Urothelium cell line (cell line): Measurements from ENCODE around the gene DNAH8.
"Not testable (repeated sequence)": the region's sequence is repeated elsewhere in the genome, so short reads cannot be mapped to it uniquely, and the experiment has no call there.

ENCODE experiments used
- DNase-seq: peaks from one replicate; pipeline ENCODE4 v3.0.0; 2011; ENCODE audit warnings: low spot score, mixed read lengths
- FAIRE-seq: peaks from 2 replicates; lab custom pipeline; 2011; peaks lifted over from hg19 to GRCh38; lab: Jason Lieb, UNC

DNAH8 gene

GRCh38 chr6:38796437-38796836, 81.3 kb downstream of the DNAH8 start:
- FAIRE-seq, result not testable (repeated sequence)

GRCh38 chr6:38796850-38797249, 81.7 kb downstream of the DNAH8 start:
- FAIRE-seq (no peak), DNase-seq (no peak)

More at GRCh38 chr6:38796437-38796836, 81.3 kb downstream of the DNAH8 start:
- DNase-seq, result not testable (repeated sequence)

DNA sequence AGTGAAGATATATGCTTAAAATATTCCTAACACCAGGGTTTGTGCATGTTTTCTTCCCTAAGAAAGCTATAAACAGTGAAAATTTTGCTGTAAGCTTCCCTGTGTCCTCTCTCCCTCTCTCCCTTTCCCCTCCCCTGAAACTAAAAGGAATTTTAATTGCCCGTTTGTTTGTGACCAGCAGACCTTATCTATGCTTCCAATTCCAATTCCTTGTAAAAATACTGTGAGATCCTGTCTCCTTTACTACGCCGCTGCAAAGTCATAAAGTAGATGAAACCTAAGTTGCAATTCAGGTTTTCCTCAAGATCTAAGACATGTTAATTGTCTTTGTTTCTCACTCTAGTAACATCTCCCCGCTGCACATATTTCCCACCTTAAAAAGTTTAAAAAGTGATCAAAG, 82.3 kb downstream of the DNAH8 start:
- FAIRE-seq (no peak), DNase-seq (no peak)

DNA sequence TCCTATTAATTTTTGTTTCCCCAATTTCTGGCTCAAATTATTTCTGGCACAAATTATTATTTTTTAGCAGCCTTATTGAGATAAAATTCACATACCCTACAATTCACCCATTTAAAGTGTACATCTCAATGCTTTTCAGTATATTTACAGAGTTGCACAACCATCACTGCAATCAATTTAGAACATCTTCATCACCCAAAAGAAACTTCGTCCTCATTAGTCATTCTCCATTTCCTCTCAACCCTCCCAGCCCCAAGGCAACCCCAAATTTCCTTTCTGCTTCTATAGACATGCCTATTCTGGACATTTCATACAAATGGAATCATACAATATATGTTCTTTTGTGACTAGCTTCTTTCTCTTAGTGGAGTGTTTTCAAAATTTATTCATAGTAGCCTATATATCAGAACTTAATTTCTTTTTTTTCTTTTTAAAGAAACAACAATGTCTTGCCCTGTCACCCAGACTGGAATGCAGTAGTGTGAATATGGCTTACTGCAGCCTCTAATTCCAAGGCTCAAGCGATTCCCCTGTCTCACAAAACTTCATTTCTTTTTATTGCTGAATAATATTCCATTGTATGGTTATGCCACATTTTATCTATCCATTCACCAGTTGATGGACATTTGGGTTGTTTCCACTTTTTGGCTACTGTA, 84.5 kb downstream of the DNAH8 start:
- DNase-seq (no peak), FAIRE-seq (no peak)

GRCh38 chr6:38801305-38801704, 86.2 kb downstream of the DNAH8 start:
- DNase-seq (no peak), FAIRE-seq (no peak)

- FAIRE-seq (no peak), DNase-seq (no peak)
These were observed 87.4 kb downstream of the DNAH8 start for GRCh38 chr6:38802497-38802896.

DNA sequence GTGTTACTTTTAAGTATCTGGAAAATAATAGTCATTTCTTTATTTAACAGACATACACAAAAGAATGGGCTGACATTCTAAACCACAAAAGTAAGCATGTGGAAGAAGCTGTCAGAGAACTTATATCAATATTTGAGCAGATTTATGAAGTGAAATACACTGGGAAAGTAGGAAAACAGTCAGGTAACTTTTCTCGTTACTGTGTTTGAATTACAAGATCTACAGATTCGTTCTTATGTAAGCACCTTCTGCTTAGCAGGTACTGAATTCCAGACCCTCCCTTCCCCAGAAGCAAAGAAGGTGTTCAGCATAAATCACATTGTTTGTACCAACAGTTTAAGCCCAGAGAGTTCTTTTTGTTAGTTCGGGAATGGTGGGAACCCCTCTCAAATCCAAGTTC, 88.0 kb downstream of the DNAH8 start:
- DNase-seq (no peak), FAIRE-seq (no peak)

GRCh38 chr6:38804358-38804757, 89.2 kb downstream of the DNAH8 start:
- FAIRE-seq (no peak), DNase-seq (no peak)

GRCh38 chr6:38805127-38805655, 90.1 kb downstream of the DNAH8 start:
- FAIRE-seq, result no peak
- no peak for DNase-seq

DNA sequence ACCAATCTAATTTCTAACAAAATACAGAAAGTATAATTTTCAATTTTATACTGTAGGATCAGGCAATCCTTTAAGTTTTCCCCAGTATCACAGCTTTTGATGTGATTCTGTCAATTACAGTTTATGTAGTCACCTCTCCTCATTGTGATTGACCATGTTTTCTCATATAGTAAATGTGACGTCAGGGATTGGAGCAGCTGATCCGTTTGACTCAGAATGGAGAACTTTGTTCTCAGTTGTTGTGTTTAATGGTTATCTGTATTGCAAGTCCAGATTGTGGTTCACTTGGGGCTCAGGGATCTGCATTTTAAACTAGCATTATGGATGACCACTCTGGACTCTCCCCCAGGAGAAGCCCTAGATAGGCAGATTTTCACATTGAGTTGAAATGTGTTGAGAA, 90.6 kb downstream of the DNAH8 start:
- FAIRE-seq, result no peak
- no peak for DNase-seq

GRCh38 chr6:38806271-38806670, 91.2 kb downstream of the DNAH8 start:
- DNase-seq (no peak), FAIRE-seq (no peak)

- FAIRE-seq (no peak), DNase-seq (no peak)
These were observed 91.7 kb downstream of the DNAH8 start for GRCh38 chr6:38806833-38807232.

DNA sequence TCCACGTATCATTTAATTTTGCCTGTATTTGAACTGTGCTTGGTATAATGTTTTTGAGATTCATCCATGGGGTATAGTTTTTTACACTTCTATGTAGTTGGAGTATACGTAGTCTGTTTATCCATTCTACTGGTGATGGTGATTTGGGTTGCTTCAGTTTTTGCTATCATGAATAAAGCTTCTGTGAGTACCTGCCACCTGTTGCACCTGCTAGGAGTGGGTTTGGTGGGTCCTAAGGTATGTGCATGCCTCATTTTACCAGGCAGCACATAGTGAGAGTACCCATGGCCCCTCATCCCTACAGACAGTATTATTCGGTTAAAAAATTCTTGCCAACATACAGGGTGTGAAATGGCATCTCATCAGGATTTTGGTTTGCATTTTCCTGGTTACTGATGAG, 92.9 kb downstream of the DNAH8 start:
- FAIRE-seq, result no peak
- no peak for DNase-seq

DNA sequence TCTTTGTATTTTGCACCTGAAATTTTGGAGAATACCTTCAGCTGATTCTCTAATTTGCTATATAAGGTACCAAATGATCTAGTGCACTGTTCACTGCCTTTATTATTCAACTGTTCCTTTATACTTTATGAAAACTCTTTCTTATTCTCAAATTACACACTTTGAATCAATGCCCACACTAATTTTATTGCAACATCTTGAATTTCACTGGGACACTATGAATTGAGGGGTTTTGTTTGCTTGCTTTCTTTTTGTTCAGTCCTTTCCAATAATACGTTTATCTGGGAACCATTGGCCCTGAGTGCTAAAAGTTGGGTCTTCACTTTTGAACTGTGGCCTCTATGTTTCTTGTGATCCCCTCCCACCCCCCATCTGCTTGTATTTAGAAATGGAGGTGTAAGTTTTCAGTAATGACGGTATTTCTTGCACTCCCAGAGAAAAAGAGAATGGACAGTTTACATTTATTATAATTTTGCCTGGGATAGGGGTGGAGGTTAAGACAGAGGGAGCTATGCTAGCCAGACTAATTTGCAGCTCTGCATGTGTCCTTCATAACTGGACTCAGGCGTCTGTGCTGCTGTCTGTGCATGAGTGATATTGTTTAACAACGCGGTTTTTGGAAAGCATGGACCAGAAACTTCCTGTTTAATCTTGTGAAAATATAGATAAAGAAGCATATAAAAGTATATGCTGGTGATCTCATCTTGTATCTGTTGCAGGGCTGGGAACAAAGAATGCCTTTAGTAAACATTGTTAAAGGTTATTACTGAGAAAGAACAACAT, 98.1 kb downstream of the DNAH8 start:
- DNase-seq (no peak), FAIRE-seq (no peak)

GRCh38 chr6:38814761-38815160, 99.7 kb downstream of the DNAH8 start:
- DNase-seq (no peak), FAIRE-seq (no peak)

DNA sequence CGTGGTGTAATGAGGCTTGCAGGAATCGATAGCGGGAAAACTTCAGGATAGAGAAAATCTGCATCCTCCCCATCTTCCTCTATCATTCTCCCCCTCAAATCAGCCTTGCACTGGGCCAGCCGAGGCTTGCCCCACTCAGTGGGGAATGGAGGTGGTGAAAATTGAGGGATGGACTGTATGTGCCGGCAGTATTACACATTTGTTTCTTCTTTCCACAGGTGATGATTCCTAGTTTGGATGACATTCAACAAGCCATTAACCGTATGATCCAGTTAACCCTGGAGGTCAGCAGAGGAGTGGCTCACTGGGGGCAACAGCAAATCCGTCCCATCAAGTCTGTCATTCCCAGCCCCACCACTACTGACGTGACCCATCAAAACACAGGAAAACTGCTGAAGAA, 100.1 kb downstream of the DNAH8 start:
- DNase-seq (no peak), FAIRE-seq (no peak)

DNA sequence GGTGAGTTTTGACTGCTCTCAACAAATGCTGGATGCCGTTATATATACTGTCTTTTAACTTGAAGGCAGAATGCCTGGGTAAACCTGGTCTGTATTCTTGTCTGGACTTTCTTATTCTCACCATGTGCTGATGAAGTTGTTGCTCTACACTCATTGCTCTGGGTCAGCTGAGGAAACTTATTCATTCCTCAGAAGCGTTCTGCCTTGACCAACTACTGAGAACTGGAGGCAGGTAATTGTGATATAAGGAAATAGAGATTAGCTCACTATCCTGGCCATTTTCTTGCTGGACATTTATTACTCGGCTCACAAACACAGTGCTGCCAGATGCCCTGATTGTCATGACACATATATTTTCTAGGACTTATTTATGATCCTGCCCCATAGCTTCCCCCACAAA, 103.6 kb downstream of the DNAH8 start:
- no peak for DNase-seq
- no peak for FAIRE-seq

DNA sequence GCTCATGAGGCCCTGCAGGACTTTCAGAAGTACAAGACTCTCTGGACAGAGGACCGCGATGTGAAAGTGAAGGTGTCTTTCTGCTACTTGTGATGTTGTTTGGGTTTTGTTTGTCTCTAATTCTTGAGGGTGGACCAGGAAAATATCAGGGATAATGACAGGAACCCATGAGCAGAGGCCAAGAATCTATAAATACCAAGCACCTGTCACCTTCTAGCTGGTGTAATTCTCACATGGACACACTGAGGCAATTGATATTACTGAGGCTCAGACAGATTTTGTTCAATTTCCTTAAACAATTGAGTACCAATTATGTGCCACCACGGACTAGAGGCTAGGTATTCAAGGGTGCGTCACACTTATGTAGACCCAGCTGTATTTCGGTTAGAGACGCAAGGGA, 107.9 kb downstream of the DNAH8 start:
- no peak for FAIRE-seq
- DNase-seq, result no peak

DNA sequence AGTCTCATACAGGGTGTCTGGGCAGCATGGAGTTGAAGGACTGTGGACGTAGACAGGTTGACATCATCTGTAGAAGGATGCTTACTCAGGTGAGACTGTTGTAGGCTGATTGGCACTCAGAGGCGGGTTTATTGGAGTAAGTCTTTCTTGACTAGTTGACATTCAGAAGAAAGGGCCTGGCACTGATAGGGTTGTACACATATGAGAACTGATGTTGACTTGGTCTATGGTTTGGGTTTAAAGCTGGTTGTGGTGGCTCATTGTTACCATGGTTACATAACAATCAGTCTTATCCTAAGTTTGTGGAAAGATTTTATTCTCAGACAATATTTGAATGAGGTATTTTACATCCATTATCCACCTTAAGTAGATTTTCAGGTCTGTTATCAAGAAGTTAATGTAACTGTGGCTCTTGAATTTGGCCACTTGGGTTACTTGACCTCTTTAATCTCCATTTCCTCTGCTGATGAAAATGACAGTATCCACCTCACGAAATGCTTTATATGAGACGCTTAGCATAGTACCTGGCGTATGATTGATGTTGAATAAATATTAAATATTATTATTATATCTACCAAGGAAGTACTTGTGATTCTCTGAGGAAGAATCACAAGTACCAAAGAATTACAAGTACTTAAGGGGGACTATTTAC, 109.3 kb downstream of the DNAH8 start:
- FAIRE-seq (no peak), DNase-seq (no peak)

DNA sequence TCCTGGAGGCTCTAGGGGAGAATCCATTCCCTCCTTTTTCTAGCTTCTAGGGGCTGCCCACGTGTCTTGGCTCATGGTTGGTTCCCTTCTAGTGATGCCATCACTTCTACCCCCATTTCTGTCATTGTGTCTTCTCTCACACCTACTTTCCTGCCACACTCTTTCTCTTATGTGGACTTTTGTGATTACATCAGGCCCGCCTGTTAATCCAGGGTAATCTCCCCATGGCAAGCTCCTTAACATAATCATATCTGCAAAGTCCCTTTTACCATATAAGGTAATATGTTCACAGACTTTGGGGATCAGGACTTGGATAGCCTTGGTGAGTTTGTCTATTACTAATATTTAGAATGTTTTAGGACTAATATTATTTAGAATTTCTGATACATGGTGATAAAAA, 111.9 kb downstream of the DNAH8 start:
- FAIRE-seq (no peak), DNase-seq (no peak)

DNA sequence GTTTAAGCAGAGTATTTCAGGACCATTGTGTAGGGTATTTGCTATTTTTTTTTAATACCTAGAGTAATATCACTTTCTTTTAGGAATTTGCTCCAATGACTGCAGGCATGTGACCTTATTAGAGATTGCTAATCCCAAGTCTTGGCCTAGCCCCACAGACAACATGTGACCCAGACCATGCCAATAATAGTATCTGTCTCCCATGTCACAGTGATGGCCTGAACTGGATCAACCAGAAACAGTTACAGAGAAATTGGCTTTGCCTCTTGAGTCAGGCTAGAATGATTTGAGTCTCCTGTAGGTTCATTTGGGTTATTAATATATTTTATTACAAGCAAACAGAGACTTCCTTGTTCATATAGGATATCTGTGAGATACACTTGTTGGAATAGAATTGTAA, 116.8 kb downstream of the DNAH8 start:
- FAIRE-seq, result no peak
- DNase-seq, result no peak

DNA sequence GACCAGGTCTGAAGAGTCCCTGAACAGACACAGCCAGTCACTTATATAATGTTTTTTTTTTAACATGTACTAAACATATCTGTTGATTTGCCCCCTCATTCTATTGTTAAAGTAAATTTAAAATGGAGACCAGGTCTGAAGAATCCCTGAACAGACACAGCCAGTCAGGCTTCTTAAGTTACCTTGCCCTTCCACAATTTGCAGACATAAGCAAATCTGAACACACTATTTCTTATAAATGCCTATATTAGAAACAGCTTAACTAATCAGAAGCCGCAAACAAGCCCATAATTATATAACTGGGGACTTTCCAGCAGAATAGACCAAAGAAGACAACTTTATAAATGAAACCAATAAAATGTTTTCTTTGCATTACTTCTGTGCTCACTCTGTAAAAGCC, 118.2 kb downstream of the DNAH8 start:
- DNase-seq (no peak), FAIRE-seq (no peak)
